K562 (cell line): Measurements from ENCODE around the gene DNAAF1. TPM values are rescaled to one million over a fixed set of nuclear protein-coding genes. Genes with fewer than 3 reads are reported as not detected.

Source experiments
- AFF4 ChIP-seq: sonication (generic); formaldehyde crosslinking; IDR thresholded peaks from 2 replicates; pipeline ENCODE4 v1.8.0; 2023; ENCODE audit warnings: mild to moderate bottlenecking, missing genetic modification reagents
- CBX8 ChIP-seq: fragments of 200-600 bp; sonication (generic); IDR thresholded peaks from 2 replicates; pipeline ENCODE4 v1.6.1; 2012; ENCODE audit warnings: borderline replicate concordance, mixed run types, low read depth, mild to moderate bottlenecking, moderate library complexity, mixed read lengths, low read length, control low read depth, inconsistent platforms; ENCODE audit not compliant: poor library complexity, severe bottlenecking; ENCODE audit errors: extremely low read depth
- HNRNPL ChIP-seq: fragments of 200-400 bp; formaldehyde crosslinking; IDR thresholded peaks from 2 replicates; pipeline ENCODE4 v1.6.1; 2017; ENCODE audit warnings: low read depth, mild to moderate bottlenecking, low read length
- MYC ChIP-seq, 2 experiments: fragments of 250-450 bp in 1 of 2; sonication (Bioruptor Pico) in 1 of 2; IDR thresholded peaks; 2 replicates each; pipeline versions ENCODE4 v1.5.1 to v1.6.1; 2012 to 2021; ENCODE audit warnings: low read depth in 2 of 2, borderline replicate concordance in 1 of 2, improper control_type of control experiment in 1 of 2, low read length in 1 of 2, mild to moderate bottlenecking in 1 of 2, moderate library complexity in 1 of 2
- NR4A1 ChIP-seq, 2 experiments: fragments of 250-450 bp in 1 of 2; fragments of 450-650 bp in 1 of 2; sonication (Bioruptor Pico) in 1 of 2; IDR thresholded peaks; 2 replicates each; pipeline versions ENCODE4 v1.4.0 to v1.6.1; 2016 to 2020; ENCODE audit warnings: mild to moderate bottlenecking in 2 of 2, missing compliant biosample characterization in 1 of 2, missing genetic modification characterization in 1 of 2, moderate library complexity in 1 of 2
- ZBTB17 ChIP-seq: fragments of 450-650 bp; formaldehyde crosslinking; IDR thresholded peaks from 2 replicates; pipeline ENCODE4 v1.4.0; 2020; ENCODE audit warnings: mild to moderate bottlenecking
- ZNF224 ChIP-seq: sonication (generic); formaldehyde crosslinking; IDR thresholded peaks from 2 replicates; pipeline ENCODE4 v1.8.0; 2022; ENCODE audit warnings: mild to moderate bottlenecking, missing genetic modification reagents
- ZNF316 ChIP-seq: fragments of 450-650 bp; IDR thresholded peaks from 2 replicates; pipeline ENCODE4 v1.6.1; 2016
- polyA plus RNA-seq, 8 experiments: library from polyadenylated mRNA; depleted of rRNA in 4 of 8; stranded (reverse) in 5 of 8; unstranded in 3 of 8; fragments of >200 nt; fragmentation: Nextera tagmentation in 2 of 8; fragmentation: Illumina TruSeq in 1 of 8; extraction: Ambion mirVana in 2 of 8; extraction: Trizol in 1 of 8; gene quantifications; 2 replicates each; pipeline versions ENCODE4 v1.2.1 to v1.2.3, GENCODE V29; 2011 to 2014; ENCODE audit warnings: inconsistent platforms in 1 of 8, missing spikeins in 1 of 8
- total RNA-seq, 7 experiments: library from RNA; depleted of rRNA in 6 of 7; stranded (reverse); fragments of >200 nt in 6 of 7; fragmentation: Illumina TruSeq in 2 of 7; extraction: Trizol in 2 of 7; gene quantifications; 2 replicates each; pipeline versions ENCODE4 v1.2.1 to v1.2.3, GENCODE V29; 2011 to 2021; ENCODE audit warnings: low replicate concordance in 1 of 7
- TF ChIP-seq, protein P1 (sequence below): fragments of 250-450 bp; sonication (Bioruptor Pico); IDR thresholded peaks from 2 replicates; pipeline ENCODE4 v1.5.0; 2021; ENCODE audit warnings: mild to moderate bottlenecking, moderate library complexity
- TF ChIP-seq, protein P2 (sequence below): fragments of 250-450 bp; sonication (Bioruptor Pico); IDR thresholded peaks from 2 replicates; pipeline ENCODE4 v1.4.0; 2020; ENCODE audit warnings: borderline replicate concordance
- TF ChIP-seq, protein P3 (sequence below): sonication (generic); formaldehyde crosslinking; IDR thresholded peaks from 2 replicates; pipeline ENCODE4 v1.8.0; 2022; ENCODE audit warnings: mild to moderate bottlenecking, missing genetic modification reagents, borderline replicate concordance

DNAAF1 gene
- total and polyA plus RNA-seq, 9 of the 15 experiments (the other 6 are each of a cell fraction or from before 2014, with no cell fraction given) = 0.01 TPM; not detected in 8

DNA sequence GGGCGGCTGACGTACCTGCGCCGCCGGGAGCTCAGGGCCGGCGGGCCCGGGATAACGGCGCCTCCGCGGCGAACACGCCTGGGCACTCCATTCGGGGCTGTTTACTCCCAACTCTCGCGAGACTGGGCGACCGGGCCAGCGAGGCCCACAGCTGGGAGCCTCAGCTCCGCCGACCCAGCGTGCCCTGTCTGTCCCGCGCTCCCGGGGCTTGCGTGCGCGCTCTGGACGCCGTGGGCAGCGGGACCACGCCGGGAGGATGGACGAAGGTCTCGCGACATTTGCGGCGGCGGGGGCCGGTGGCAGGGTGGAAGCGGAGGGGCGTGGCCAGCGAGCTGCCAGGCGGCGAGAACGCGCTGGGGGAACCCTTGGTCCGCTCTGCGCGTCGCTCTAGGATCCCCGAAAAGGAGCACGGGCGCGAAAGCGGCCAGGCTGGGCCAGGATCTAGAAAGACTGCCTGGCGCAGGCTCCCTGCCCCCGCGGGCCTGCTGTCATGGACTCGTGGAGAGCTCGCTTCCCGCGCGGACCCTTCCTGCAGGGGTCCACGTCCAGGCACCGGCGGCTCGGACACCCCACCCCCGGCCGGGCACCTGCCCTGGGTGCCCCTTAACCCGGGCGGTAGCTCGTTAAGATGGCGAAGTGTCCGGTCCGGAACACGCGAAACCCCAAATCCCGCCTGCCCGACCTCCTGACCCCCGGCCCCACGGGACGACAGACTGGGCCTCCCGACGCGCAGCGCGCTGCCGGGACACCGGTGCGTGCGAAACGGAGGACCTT is 28.2 kb upstream of the DNAAF1 start, which contains the start of gene MBTPS1 (continued):
- TF ChIP-seq, protein P1, sequence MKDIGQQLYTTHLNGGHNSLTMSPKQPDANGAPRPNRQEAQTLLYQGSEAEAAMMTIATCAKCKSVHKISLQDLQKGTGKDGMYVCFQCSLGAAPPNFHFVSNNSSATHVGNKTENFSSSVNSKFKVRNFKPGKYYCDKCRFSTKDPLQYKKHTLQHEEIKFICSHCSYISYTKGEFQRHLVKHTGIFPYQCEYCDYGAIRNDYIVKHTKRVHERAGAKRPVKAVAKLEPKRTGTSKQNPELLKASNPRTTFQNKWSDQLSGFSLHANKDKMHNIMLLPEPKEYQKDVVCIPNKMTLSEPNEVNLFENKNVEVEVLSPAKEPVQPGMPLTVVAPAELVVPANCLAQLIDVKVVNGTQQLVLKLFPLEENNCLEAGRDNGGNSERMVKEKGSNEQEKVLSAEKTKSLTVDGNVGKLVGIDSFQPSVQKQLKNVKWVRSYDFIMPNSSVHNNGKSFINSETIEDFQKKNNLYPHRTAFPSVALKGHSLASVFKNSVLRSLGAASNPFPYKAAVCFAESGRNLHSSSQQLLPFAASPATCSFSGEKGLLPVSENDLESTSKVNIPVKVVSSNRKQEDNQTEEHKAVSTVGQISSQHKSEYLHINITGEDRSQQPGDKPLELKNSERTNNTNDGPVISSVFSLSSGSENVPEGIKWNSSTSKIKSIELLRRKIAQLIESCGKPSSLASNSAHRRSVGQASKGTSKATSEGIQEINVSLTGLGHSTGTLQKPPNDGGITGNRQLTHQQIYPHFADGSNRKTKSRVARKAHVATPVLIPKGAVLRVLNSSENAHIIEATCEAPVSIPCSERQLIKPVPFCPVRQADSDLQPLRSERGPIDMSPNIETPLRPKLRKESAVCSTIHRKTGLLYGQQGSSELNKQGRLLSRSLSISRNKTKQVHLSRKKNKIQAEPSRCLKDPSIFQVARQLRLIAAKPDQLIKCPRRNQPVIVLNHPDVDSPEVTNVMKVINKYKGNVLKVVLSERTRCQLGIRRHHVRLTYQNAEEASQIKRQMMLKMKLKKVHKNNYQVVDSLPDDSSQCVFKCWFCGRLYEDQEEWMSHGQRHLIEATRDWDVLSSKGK (CRISPR knock-in tag) = no peak
- TF ChIP-seq MYC (IDR thresholded peaks at IDR 0.05; ENCODE audit: low read depth, low read length) (peak; percentile 88), MYC (CRISPR knock-in tag; IDR thresholded peaks at IDR 0.05; ENCODE audit: borderline replicate concordance, low read depth) (peak; percentile 92), CBX8 (no peak), ZNF224 (0 out of 2 replicates have a peak, but pooled peaks have one; percentile 56), AFF4 (0 out of 2 replicates have a peak, but pooled peaks have one; percentile 19), ZBTB17 (CRISPR knock-in tag) (peak; percentile 69; the same call in 1 of the 2 replicates), HNRNPL (peak; percentile 91), NR4A1 (CRISPR knock-in tag; IDR thresholded peaks at IDR 0.05) (no peak), NR4A1 (tag; IDR thresholded peaks at IDR 0.05) (peak; percentile 56; the same call in 1 of the 2 replicates), ZNF316 (no peak)
- TF ChIP-seq, protein P2, sequence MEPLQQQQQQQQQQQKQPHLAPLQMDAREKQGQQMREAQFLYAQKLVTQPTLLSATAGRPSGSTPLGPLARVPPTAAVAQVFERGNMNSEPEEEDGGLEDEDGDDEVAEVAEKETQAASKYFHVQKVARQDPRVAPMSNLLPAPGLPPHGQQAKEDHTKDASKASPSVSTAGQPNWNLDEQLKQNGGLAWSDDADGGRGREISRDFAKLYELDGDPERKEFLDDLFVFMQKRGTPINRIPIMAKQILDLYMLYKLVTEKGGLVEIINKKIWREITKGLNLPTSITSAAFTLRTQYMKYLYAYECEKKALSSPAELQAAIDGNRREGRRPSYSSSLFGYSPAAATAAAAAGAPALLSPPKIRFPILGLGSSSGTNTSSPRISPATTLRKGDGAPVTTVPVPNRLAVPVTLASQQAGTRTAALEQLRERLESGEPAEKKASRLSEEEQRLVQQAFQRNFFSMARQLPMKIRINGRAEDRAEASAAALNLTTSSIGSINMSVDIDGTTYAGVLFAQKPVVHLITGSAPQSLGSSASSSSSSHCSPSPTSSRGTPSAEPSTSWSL (CRISPR knock-in tag) = peak; percentile 81; the same call in 1 of the 2 replicates
- TF ChIP-seq, protein P3, sequence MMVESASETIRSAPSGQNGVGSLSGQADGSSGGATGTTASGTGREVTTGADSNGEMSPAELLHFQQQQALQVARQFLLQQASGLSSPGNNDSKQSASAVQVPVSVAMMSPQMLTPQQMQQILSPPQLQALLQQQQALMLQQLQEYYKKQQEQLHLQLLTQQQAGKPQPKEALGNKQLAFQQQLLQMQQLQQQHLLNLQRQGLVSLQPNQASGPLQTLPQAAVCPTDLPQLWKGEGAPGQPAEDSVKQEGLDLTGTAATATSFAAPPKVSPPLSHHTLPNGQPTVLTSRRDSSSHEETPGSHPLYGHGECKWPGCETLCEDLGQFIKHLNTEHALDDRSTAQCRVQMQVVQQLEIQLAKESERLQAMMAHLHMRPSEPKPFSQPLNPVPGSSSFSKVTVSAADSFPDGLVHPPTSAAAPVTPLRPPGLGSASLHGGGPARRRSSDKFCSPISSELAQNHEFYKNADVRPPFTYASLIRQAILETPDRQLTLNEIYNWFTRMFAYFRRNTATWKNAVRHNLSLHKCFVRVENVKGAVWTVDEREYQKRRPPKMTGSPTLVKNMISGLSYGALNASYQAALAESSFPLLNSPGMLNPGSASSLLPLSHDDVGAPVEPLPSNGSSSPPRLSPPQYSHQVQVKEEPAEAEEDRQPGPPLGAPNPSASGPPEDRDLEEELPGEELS (CRISPR knock-in tag) = no peak
